ENCODE results near the gene ME3.

Gene ME3

GRCh38 chr11:86589856-86590589, 82.4 kb downstream of the ME3 start:
- in situ Hi-C loops (cut with HindIII; ENCODE audit: low sequenced_read_pairs): no loop called here
- H3K4me3 ChIP-seq (ENCODE audit: low read depth, low read length): no peak overlapping the region
- DNase-seq (ENCODE audit: low read depth): no peak
- no peak for TF ChIP-seq CTCF (IDR thresholded peaks at IDR 0.05; ENCODE audit: low read depth, low read length, missing control alignments)

- H3K4me3 ChIP-seq (ENCODE audit: low read depth, low read length): no peak overlapping the region
- in situ Hi-C loops (cut with HindIII; ENCODE audit: low sequenced_read_pairs): no loop called here
- TF ChIP-seq CTCF (IDR thresholded peaks at IDR 0.05; ENCODE audit: low read depth, low read length, missing control alignments): no peak
- DNase-seq (ENCODE audit: low read depth): no peak
Measured at GRCh38 chr11:86589204-86589603, 83.2 kb downstream of the ME3 start.

GRCh38 chr11:86588566-86589090, 83.8 kb downstream of the ME3 start:
- in situ Hi-C loops (cut with HindIII; ENCODE audit: low sequenced_read_pairs): no loop called here
- H3K4me3 ChIP-seq (ENCODE audit: low read depth, low read length): no peak overlapping the region
- no peak for DNase-seq (ENCODE audit: low read depth)
- TF ChIP-seq CTCF (IDR thresholded peaks at IDR 0.05; ENCODE audit: low read depth, low read length, missing control alignments): no peak

GRCh38 chr11:86587264-86588193, 84.9 kb downstream of the ME3 start:
- H3K4me3 ChIP-seq (ENCODE audit: low read depth, low read length): no peak overlapping the region
- DNase-seq (ENCODE audit: low read depth): no peak
- in situ Hi-C loops (cut with HindIII; ENCODE audit: low sequenced_read_pairs): no loop called here
- no peak for TF ChIP-seq CTCF (IDR thresholded peaks at IDR 0.05; ENCODE audit: low read depth, low read length, missing control alignments)

GRCh38 chr11:86586307-86586706, 86.1 kb downstream of the ME3 start:
- TF ChIP-seq CTCF (IDR thresholded peaks at IDR 0.05; ENCODE audit: low read depth, low read length, missing control alignments): no peak
- no peak for DNase-seq (ENCODE audit: low read depth)
- H3K4me3 ChIP-seq (ENCODE audit: low read depth, low read length): no peak overlapping the region
- in situ Hi-C loops (cut with HindIII; ENCODE audit: low sequenced_read_pairs): no loop called here

- TF ChIP-seq CTCF (IDR thresholded peaks at IDR 0.05; ENCODE audit: low read depth, low read length, missing control alignments): no peak
- no peak overlapping the region for H3K4me3 ChIP-seq (ENCODE audit: low read depth, low read length)
- in situ Hi-C loops (cut with HindIII; ENCODE audit: low sequenced_read_pairs): no loop called here
- no peak for DNase-seq (ENCODE audit: low read depth)
Measured at GRCh38 chr11:86582898-86583297, 89.5 kb downstream of the ME3 start.

Measured in astrocyte of the cerebellum (primary cell).